Measurements from ENCODE around the gene SPOCK2. TPM values are rescaled to one million over a fixed set of nuclear protein-coding genes. Genes with fewer than 3 reads are reported as not detected.

The SPOCK2 gene
- total RNA-seq, 1 experiment from 2014 or later, result 0.32 TPM

DNA sequence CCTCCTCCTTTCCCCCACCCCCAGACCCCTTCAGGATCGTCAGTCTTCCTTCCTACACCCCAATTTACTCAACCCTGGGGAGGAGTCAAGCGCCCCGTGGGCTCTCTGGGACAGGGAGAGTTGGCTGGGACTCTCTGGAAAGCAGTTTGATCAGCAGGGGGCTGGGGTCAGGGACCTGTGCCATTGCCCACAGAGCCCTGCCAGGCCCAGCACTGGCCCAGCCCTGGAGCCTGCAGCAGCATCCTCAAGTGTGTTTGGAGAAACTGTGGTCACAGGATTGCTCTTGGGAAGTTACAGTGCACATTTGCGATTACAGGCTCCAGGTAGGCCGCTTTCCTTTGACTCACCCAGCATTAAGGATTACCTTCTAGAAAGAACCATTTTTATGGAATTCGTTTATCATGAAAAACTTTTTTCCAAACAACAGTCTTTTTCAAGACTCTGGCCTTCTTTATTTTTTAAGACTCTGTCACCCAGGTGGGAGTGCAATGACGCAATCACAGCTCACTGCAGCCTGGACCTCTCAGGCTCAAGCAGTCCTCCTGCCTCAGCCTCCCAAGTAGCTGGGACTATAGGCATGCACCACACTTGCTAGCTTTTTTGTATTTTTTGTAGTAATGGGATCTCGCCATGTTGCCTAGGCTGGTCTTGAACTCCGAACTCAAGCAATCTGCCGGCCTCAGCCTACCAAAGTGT, 73.4 kb downstream of the SPOCK2 start:
- intact Hi-C loops (cut with micrococcal nuclease; ENCODE audit: unreplicated experiment), result no loop called here
- ChIA-PET CTCF (no interaction called here), POLR2A (ENCODE audit: low non-redundant PET) (no interaction called here)
- no TSS peak for BruUV-seq (replicated peaks)
- no peak overlapping the region for H3K4me3 ChIP-seq (ENCODE audit: low read depth, low read length, poor library complexity, severe bottlenecking)
- no peak for DNase-seq (ENCODE audit: low spot score)
- H3K36me3 ChIP-seq (ENCODE audit: insufficient read depth, low read length, poor library complexity, severe bottlenecking), result no peaks in the 10 kb centered on the region
- H3K27ac ChIP-seq (ENCODE audit: low read depth, low read length, poor library complexity, severe bottlenecking), result no peak overlapping the region
- H3K4me1 ChIP-seq (ENCODE audit: insufficient read depth, low read length, poor library complexity, severe bottlenecking), result peaks cover 4% of the 10 kb centered on the region
- TF ChIP-seq EZH2 (IDR thresholded peaks at IDR 0.05; ENCODE audit: borderline replicate concordance, low read depth, low read length, poor library complexity, severe bottlenecking), result no peak
- TF ChIP-seq, protein P1, sequence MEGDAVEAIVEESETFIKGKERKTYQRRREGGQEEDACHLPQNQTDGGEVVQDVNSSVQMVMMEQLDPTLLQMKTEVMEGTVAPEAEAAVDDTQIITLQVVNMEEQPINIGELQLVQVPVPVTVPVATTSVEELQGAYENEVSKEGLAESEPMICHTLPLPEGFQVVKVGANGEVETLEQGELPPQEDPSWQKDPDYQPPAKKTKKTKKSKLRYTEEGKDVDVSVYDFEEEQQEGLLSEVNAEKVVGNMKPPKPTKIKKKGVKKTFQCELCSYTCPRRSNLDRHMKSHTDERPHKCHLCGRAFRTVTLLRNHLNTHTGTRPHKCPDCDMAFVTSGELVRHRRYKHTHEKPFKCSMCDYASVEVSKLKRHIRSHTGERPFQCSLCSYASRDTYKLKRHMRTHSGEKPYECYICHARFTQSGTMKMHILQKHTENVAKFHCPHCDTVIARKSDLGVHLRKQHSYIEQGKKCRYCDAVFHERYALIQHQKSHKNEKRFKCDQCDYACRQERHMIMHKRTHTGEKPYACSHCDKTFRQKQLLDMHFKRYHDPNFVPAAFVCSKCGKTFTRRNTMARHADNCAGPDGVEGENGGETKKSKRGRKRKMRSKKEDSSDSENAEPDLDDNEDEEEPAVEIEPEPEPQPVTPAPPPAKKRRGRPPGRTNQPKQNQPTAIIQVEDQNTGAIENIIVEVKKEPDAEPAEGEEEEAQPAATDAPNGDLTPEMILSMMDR (conservative IDR thresholded peaks at IDR 0.05; ENCODE audit: low read depth, low read length), result no peak
- no peaks in the 10 kb centered on the region for H3K9me3 ChIP-seq (ENCODE audit: low read depth, low read length, poor library complexity, severe bottlenecking)
- no peaks in the 10 kb centered on the region for H3K27me3 ChIP-seq (replicated peaks; ENCODE audit: insufficient read depth, low read depth, low read length, poor library complexity)

DNA sequence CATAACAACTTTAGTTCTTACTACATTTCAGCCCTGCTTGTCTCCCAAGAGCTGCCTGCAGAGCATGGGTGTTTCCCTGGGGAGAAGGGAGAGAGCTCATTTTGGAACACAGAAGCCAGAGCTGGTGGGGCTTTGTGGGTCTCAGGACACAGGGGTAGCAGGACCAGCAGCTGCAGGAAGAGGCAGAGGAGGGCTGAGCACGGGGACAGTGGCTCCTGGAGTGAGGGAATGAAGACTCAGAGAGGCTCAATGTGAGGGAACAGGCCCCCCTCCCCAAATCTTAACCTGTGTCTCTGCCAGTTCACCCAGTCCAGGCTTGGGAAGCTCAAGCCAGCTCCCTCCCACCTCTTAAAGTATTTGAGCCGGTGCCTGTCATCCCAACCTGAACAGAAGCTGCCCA, 74.2 kb downstream of the SPOCK2 start:
- DNase-seq (ENCODE audit: low spot score), result no peak
- ChIA-PET POLR2A (ENCODE audit: low non-redundant PET) (no interaction called here), CTCF (no interaction called here)
- Histone ChIP-seq H3K27me3 (replicated peaks; ENCODE audit: insufficient read depth, low read depth, low read length, poor library complexity) (no peaks in the 10 kb centered on the region), H3K4me3 (ENCODE audit: low read depth, low read length, poor library complexity, severe bottlenecking) (no peak overlapping the region), H3K4me1 (ENCODE audit: insufficient read depth, low read length, poor library complexity, severe bottlenecking) (peaks cover 11% of the 10 kb centered on the region), H3K9me3 (ENCODE audit: low read depth, low read length, poor library complexity, severe bottlenecking) (no peaks in the 10 kb centered on the region), H3K36me3 (ENCODE audit: insufficient read depth, low read length, poor library complexity, severe bottlenecking) (no peaks in the 10 kb centered on the region), H3K27ac (ENCODE audit: low read depth, low read length, poor library complexity, severe bottlenecking) (no peak overlapping the region)
- no TSS peak for BruUV-seq (replicated peaks)
- TF ChIP-seq, protein P1 (conservative IDR thresholded peaks at IDR 0.05; ENCODE audit: low read depth, low read length), result no peak
- no peak for TF ChIP-seq EZH2 (IDR thresholded peaks at IDR 0.05; ENCODE audit: borderline replicate concordance, low read depth, low read length, poor library complexity, severe bottlenecking)
- intact Hi-C loops (cut with micrococcal nuclease; ENCODE audit: unreplicated experiment), result no loop called here

DNA sequence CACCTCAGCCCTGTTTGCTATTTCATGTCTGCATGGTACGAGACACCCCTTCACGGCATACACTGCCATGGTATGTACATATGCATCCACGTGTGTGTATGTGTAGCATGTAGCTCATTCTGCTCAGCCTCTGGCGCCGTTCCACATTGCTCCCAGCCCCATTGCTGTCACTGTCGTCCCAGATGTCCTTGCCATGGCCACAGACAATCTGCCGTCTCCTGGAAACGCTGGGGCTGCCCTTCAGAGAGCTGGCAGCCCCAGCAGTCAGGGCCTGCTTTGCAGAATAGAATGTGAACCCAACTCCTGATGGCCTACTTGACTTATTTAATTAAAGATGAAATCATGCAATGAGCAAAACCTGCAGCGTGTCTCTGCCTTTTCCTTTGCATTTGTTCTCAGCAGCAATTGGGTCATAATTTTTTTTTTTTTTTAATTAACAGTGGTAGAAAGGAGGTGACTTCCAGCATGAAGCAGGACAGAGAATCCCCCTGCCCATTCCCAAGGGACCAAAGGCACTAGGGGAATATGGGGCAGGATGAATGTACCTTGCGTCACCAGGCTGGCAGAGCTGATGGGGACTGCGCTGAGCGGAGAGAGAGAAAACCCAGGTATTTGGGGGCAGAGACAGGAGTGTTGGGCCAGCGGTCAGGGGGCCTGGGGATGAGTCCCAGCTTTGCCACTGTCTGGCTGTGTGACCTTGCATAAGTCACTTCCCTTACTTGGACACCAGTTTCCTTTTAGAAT, 75.0 kb downstream of the SPOCK2 start:
- no peak overlapping the region for H3K4me3 ChIP-seq (ENCODE audit: low read depth, low read length, poor library complexity, severe bottlenecking)
- peaks cover 15% of the 10 kb centered on the region for H3K4me1 ChIP-seq (ENCODE audit: insufficient read depth, low read length, poor library complexity, severe bottlenecking)
- BruUV-seq (replicated peaks), result no TSS peak
- CTCF ChIA-PET, result no interaction called here
- no peak overlapping the region for H3K27ac ChIP-seq (ENCODE audit: low read depth, low read length, poor library complexity, severe bottlenecking)
- POLR2A ChIA-PET (ENCODE audit: low non-redundant PET), result no interaction called here
- intact Hi-C loops (cut with micrococcal nuclease; ENCODE audit: unreplicated experiment), result no loop called here
- H3K36me3 ChIP-seq (ENCODE audit: insufficient read depth, low read length, poor library complexity, severe bottlenecking), result no peaks in the 10 kb centered on the region
- no peak for DNase-seq (ENCODE audit: low spot score)
- TF ChIP-seq EZH2 (IDR thresholded peaks at IDR 0.05; ENCODE audit: borderline replicate concordance, low read depth, low read length, poor library complexity, severe bottlenecking), result no peak
- TF ChIP-seq, protein P1 (conservative IDR thresholded peaks at IDR 0.05; ENCODE audit: low read depth, low read length), result no peak
- no peaks in the 10 kb centered on the region for H3K9me3 ChIP-seq (ENCODE audit: low read depth, low read length, poor library complexity, severe bottlenecking)
- H3K27me3 ChIP-seq (replicated peaks; ENCODE audit: insufficient read depth, low read depth, low read length, poor library complexity), result no peaks in the 10 kb centered on the region
